GM12874 (cell line): ENCODE results near the gene ZC3H12D.

ENCODE experiments used
- CTCF ChIP-seq: IDR thresholded peaks from 2 replicates; pipeline ENCODE4 v1.5.1; 2011; ENCODE audit warnings: low read depth, mild to moderate bottlenecking, control low read depth, low read length, moderate library complexity; ENCODE audit not compliant: insufficient read depth

Gene ZC3H12D

DNA sequence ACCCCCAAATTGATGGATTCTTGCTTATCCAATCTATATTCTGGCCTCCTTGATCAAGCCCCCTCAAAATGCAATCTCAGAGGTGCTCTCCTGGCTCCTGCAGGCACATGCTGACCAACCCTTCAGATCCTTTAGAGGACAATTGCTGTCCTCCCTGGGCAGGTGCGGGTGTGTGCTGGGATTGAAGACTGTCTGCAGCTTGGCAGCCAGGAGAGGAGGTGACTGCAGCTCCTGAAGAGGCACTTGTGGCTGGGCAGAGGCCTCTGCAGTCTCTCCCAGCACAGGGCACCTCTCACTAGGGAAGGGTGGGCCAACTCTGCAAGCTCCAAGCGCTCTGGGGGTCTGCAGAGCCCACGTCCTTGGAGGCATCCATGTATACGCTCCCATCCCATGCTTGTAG lies 56.2 kb downstream of the ZC3H12D start:
- no peak for TF ChIP-seq CTCF

DNA sequence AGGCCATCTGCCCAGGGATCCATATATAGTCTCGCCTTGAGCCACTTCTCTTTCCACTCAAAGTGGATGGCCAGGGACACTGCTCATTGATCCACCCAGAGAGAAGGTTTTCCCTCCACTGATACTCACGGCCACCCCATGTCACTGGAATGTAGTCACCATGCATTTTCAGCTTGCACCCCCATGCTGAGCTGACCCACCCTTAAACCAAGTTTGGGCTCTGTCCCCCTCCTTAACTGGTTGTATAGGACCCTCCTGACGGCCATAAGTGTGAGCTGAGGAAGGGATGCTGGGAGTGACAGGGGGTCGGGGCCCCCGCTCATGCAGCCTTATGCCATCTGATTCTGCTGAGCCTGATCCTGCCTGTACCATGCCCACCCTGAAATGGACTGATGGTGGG lies 59.1 kb downstream of the ZC3H12D start:
- no peak for TF ChIP-seq CTCF

GRCh38 chr6:149425224-149425623 lies 59.6 kb downstream of the ZC3H12D start:
- TF ChIP-seq CTCF, result no peak

DNA sequence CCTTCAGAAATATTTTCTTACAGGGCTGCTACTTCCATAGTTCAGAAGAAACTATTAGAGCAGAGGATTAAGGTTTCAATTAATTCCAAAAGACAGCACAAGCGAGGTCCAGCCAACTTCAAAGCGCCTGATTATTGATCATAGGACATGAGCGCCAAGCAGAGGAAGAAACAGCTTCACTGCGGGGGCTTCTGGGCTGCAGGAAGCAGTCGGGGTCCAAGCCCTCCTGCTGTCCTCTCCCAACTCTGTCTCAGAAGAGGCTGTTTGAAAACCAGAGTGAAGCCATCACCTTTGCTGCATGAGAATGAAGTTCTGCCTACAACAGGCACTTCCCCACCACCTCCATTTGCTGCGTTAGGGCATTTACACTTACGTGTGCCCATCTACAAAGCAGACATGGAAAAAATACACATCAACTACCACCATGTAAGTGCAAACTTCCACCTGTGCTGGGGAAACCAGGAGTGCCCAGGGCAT lies 60.8 kb downstream of the ZC3H12D start:
- no peak for TF ChIP-seq CTCF

GRCh38 chr6:149422581-149422980 lies 62.2 kb downstream of the ZC3H12D start:
- no peak for TF ChIP-seq CTCF

- no peak for TF ChIP-seq CTCF
These were observed 63.7 kb downstream of the ZC3H12D start for GRCh38 chr6:149421132-149421531.

GRCh38 chr6:149419696-149420404 lies 65.0 kb downstream of the ZC3H12D start:
- no peak for TF ChIP-seq CTCF
